OCI-LY7 (cell line): ENCODE results near the gene JAZF1. TPM values are rescaled to one million over a fixed set of nuclear protein-coding genes. Genes with fewer than 3 reads are reported as not detected.

Experiments
- BruUV-seq: library from RNA; stranded (reverse); fragments of 400-500 nt; replicated peaks from 2 replicates; lab custom pipeline; 2021; lab: Mats Ljungman, UMichigan
- CTCF ChIA-PET: fragments of 300-600 bp; sonication (Branson Sonifier 250); formaldehyde crosslinking; loops from one replicate; lab custom pipeline; 2022; ENCODE audit warnings: antibody characterized with exemption; ENCODE audit not compliant: unreplicated experiment; lab: Charles Lee
- POLR2A ChIA-PET: fragments of 300-600 bp; sonication (Branson Sonifier 250); formaldehyde crosslinking; loops from one replicate; lab custom pipeline; 2022; ENCODE audit warnings: antibody characterized with exemption; lab: Charles Lee
- DNase-seq: peaks from one replicate; pipeline ENCODE4 v3.0.0-alpha.2; 2015; ENCODE audit warnings: low spot score
- H2AFZ ChIP-seq: fragments of 200-600 bp; sonication (generic), shearing (Covaris generic); 2 replicates; pipeline ENCODE4 v1.6.1; 2014; ENCODE audit warnings: mild to moderate bottlenecking, antibody characterized with exemption, low read length, moderate library complexity
- H3K27ac ChIP-seq: fragments of 200-600 bp; sonication (generic); 2 replicates; pipeline ENCODE4 v1.5.1; 2014; ENCODE audit warnings: mixed run types, low read depth, mild to moderate bottlenecking, moderate library complexity, low read length, inconsistent platforms; ENCODE audit not compliant: poor library complexity, severe bottlenecking
- H3K36me3 ChIP-seq: fragments of 200-600 bp; sonication (generic); 2 replicates; pipeline ENCODE4 v1.6.1; 2014; ENCODE audit warnings: mild to moderate bottlenecking, antibody characterized with exemption, low read length, moderate library complexity, mixed read lengths; ENCODE audit not compliant: insufficient read depth
- H3K4me1 ChIP-seq: fragments of 200-600 bp; sonication (generic); 2 replicates; pipeline ENCODE4 v1.5.1; 2014; ENCODE audit warnings: mild to moderate bottlenecking, low read length; ENCODE audit not compliant: insufficient read depth, poor library complexity, severe bottlenecking
- H3K4me2 ChIP-seq: fragments of 200-600 bp; sonication (generic); 2 replicates; pipeline ENCODE4 v1.6.1; 2014; ENCODE audit warnings: mild to moderate bottlenecking, low read length
- H3K4me3 ChIP-seq: fragments of 200-600 bp; sonication (generic); 2 replicates; pipeline ENCODE4 v1.5.1; 2014; ENCODE audit warnings: mild to moderate bottlenecking, low read depth, low read length; ENCODE audit not compliant: poor library complexity, severe bottlenecking
- H3K79me2 ChIP-seq: fragments of 200-600 bp; sonication (generic); 2 replicates; pipeline ENCODE4 v1.6.1; 2016; ENCODE audit warnings: low read depth, mild to moderate bottlenecking, low read length, moderate library complexity, mixed read lengths; ENCODE audit not compliant: insufficient read depth
- H3K9me2 ChIP-seq: fragments of 200-600 bp; sonication (generic); 2 replicates; pipeline ENCODE4 v1.6.1; 2016; ENCODE audit warnings: mild to moderate bottlenecking, low read length, mixed read lengths; ENCODE audit not compliant: insufficient read depth
- H3K9me3 ChIP-seq: fragments of 200-600 bp; sonication (generic); 2 replicates; pipeline ENCODE4 v1.6.1; 2014; ENCODE audit warnings: mild to moderate bottlenecking, mixed run types, low read length, mixed read lengths
- H4K20me1 ChIP-seq: fragments of 200-600 bp; sonication (generic); 2 replicates; pipeline ENCODE4 v1.6.1; 2014; ENCODE audit warnings: mild to moderate bottlenecking, antibody characterized with exemption, low read length, moderate library complexity, mixed read lengths; ENCODE audit not compliant: insufficient read depth
- EZH2phosphoT487 ChIP-seq: fragments of 200-600 bp; sonication (generic); IDR thresholded peaks from 2 replicates; pipeline ENCODE4 v1.6.1; 2018; ENCODE audit warnings: low read depth, borderline replicate concordance, mild to moderate bottlenecking, mixed run types, antibody characterized with exemption, low read length, moderate library complexity, mixed read lengths
- intact Hi-C: fragments of 100-400 bp; cut with micrococcal nuclease; formaldehyde crosslinking; loops from one replicate; pipeline ENCODE4 v1.10.0; 2022; ENCODE audit not compliant: unreplicated experiment
- total RNA-seq, 2 experiments: library from RNA; depleted of rRNA in 1 of 2; stranded (reverse); fragments of >200 nt in 1 of 2; shearing (Covaris generic) in 1 of 2; gene quantifications; 2 replicates each; pipeline ENCODE4 v1.2.3, GENCODE V29; 2014 to 2022
- TF ChIP-seq, protein P1 (sequence below): fragments of 200-600 bp; sonication (generic); conservative IDR thresholded peaks from 2 replicates; pipeline ENCODE4 v1.5.1; 2014; ENCODE audit warnings: mild to moderate bottlenecking, antibody characterized with exemption, low read length, moderate library complexity, mixed read lengths

The JAZF1 gene
- total RNA-seq, 2 experiments from 2014 or later, result 6.3 to 25.0 TPM

DNA sequence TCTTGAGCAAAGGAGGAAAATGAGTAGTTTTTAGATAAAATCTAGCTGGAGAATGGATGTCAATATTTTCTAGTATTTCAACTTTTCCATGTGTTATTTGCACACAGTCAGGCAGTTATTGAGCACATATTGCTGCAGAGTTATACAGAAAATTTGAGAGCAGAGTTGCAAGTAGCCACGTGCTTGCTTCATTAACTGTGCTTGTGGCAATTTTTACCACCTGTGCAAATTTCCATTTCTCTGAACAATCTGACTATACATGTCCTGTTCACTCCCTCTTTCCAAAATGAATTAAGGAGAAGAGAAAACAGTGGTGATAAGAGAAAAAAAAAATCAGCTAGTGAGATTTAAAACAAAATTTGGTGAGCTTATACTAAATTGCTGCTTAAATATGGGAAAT, 262.1 kb downstream of the JAZF1 start:
- H2AFZ ChIP-seq, result peak overlapping the region; percentile 42; the same call in 1 of the 2 replicates
- peak overlapping the region; percentile 21 for H3K27ac ChIP-seq
- intact Hi-C loops, result no loop called here
- no TSS peak for BruUV-seq
- H3K4me3 ChIP-seq, result peak overlapping the region; percentile 19
- no peaks in the 10 kb centered on the region for H4K20me1 ChIP-seq
- peaks cover 4% of the 10 kb centered on the region; the same call in 1 of the 2 replicates for H3K9me3 ChIP-seq
- POLR2A ChIA-PET, result interaction anchor here (0.5 to 1.9 kb wide), 12 partner anchors 9 to 819 kb away, joined by 3 to 9 read pairs (median 3); no protein-coding TSS in a partner anchor
- DNase-seq, result no peak
- H3K4me2 ChIP-seq, result peak overlapping the region; percentile 87
- H3K4me1 ChIP-seq, result peaks cover 61% of the 10 kb centered on the region
- peaks cover 6% of the 10 kb centered on the region; the same call in 1 of the 2 replicates for H3K36me3 ChIP-seq
- CTCF ChIA-PET, result no interaction called here
- no peaks in the 10 kb centered on the region for H3K9me2 ChIP-seq
- no peak for TF ChIP-seq EZH2phosphoT487
- TF ChIP-seq, protein P1, sequence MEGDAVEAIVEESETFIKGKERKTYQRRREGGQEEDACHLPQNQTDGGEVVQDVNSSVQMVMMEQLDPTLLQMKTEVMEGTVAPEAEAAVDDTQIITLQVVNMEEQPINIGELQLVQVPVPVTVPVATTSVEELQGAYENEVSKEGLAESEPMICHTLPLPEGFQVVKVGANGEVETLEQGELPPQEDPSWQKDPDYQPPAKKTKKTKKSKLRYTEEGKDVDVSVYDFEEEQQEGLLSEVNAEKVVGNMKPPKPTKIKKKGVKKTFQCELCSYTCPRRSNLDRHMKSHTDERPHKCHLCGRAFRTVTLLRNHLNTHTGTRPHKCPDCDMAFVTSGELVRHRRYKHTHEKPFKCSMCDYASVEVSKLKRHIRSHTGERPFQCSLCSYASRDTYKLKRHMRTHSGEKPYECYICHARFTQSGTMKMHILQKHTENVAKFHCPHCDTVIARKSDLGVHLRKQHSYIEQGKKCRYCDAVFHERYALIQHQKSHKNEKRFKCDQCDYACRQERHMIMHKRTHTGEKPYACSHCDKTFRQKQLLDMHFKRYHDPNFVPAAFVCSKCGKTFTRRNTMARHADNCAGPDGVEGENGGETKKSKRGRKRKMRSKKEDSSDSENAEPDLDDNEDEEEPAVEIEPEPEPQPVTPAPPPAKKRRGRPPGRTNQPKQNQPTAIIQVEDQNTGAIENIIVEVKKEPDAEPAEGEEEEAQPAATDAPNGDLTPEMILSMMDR, result no peak
- H3K79me2 ChIP-seq, result peaks cover 26% of the 10 kb centered on the region; the same call in 1 of the 2 replicates

DNA sequence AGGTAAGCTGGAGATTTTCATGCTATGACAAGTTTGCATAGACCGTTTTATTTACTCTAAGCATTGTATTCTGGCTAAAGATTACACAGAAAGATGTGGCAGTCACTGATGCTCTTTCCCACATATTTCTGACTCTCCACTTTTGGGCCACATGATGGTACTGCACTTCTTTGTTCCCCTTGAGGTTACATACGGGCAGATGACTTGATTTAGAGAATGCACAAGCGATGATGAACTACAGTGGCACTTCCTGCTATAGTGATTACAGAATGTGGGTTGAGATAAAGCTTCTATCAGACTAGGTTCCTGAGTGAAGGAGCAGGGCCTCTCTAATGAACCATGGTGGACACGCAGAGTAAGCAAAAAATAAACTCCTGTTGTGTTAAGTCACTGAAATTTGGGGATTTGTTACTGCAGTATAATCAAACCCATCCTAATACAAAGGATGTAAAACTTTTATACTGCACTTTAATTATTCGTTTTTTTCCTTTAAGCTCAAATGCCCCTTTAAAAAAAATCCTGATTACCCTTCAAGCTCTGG, 262.8 kb downstream of the JAZF1 start:
- no peak for TF ChIP-seq EZH2phosphoT487
- TF ChIP-seq, protein P1, result 0 out of 2 replicates have a peak, but pooled peaks have one; percentile 14
- H3K36me3 ChIP-seq, result peaks cover 6% of the 10 kb centered on the region; the same call in 1 of the 2 replicates
- H4K20me1 ChIP-seq, result no peaks in the 10 kb centered on the region
- peak; percentile 52 for DNase-seq
- H3K4me2 ChIP-seq, result peak overlapping the region; percentile 87
- H3K4me3 ChIP-seq, result no peak overlapping the region
- no TSS peak for BruUV-seq
- H3K9me3 ChIP-seq, result peaks cover 4% of the 10 kb centered on the region; the same call in 1 of the 2 replicates
- ChIA-PET POLR2A (interaction anchor here (0.9 to 1.9 kb wide), 5 partner anchors 10 to 55 kb away, joined by 3 to 9 read pairs (median 4); no protein-coding TSS in a partner anchor), CTCF (no interaction called here)
- H3K79me2 ChIP-seq, result peaks cover 26% of the 10 kb centered on the region; the same call in 1 of the 2 replicates
- H3K4me1 ChIP-seq, result peaks cover 55% of the 10 kb centered on the region
- peak overlapping the region; percentile 21 for H3K27ac ChIP-seq
- H2AFZ ChIP-seq, result peak overlapping the region; percentile 42; the same call in 1 of the 2 replicates
- H3K9me2 ChIP-seq, result no peaks in the 10 kb centered on the region
- intact Hi-C loops, result no loop called here
